ENCODE results near the gene DST. TPM values are rescaled to one million over a fixed set of nuclear protein-coding genes. Genes with fewer than 3 reads are reported as not detected.
"Not testable (repeated sequence)": the region's sequence is repeated elsewhere in the genome, so short reads cannot be mapped to it uniquely, and the experiment has no call there.

DST gene
- total RNA-seq, 1 experiment from 2014 or later, result 26.8 TPM

- DNase-seq (ENCODE audit: low spot score), result no peak
- in situ Hi-C loops (cut with HindIII; ENCODE audit: low sequenced_read_pairs), result no loop called here
Observed at GRCh38 chr6:56667336-56667735, 24.6 kb upstream of the DST start.

- DNase-seq (ENCODE audit: low spot score), result no peak
- in situ Hi-C loops (cut with HindIII; ENCODE audit: low sequenced_read_pairs), result no loop called here
Observed at GRCh38 chr6:56664029-56664428, 21.3 kb upstream of the DST start.

GRCh38 chr6:56663344-56663743, 20.7 kb upstream of the DST start:
- in situ Hi-C loops (cut with HindIII; ENCODE audit: low sequenced_read_pairs), result no loop called here
- DNase-seq (ENCODE audit: low spot score), result no peak

- DNase-seq (ENCODE audit: low spot score); in situ Hi-C loops (cut with HindIII; ENCODE audit: low sequenced_read_pairs): not testable (repeated sequence)
Observed at GRCh38 chr6:56661338-56661737, 18.6 kb upstream of the DST start.

- no peak for DNase-seq (ENCODE audit: low spot score)
- in situ Hi-C loops (cut with HindIII; ENCODE audit: low sequenced_read_pairs), result no loop called here
Observed at GRCh38 chr6:56660381-56660730, 17.7 kb upstream of the DST start.

GRCh38 chr6:56659721-56660380, 17.2 kb upstream of the DST start:
- DNase-seq (ENCODE audit: low spot score), result no peak
- in situ Hi-C loops (cut with HindIII; ENCODE audit: low sequenced_read_pairs), result no loop called here

- no peak for DNase-seq (ENCODE audit: low spot score)
- in situ Hi-C loops (cut with HindIII; ENCODE audit: low sequenced_read_pairs), result no loop called here
Observed at GRCh38 chr6:56658326-56658725, 15.6 kb upstream of the DST start.

GRCh38 chr6:56657354-56657753, 14.7 kb upstream of the DST start:
- in situ Hi-C loops (cut with HindIII; ENCODE audit: low sequenced_read_pairs), result no loop called here
- no peak for DNase-seq (ENCODE audit: low spot score)

- in situ Hi-C loops (cut with HindIII; ENCODE audit: low sequenced_read_pairs), result no loop called here
- no peak for DNase-seq (ENCODE audit: low spot score)
Observed at GRCh38 chr6:56656466-56656865, 13.8 kb upstream of the DST start.

GRCh38 chr6:56655996-56656395, 13.3 kb upstream of the DST start:
- no peak for DNase-seq (ENCODE audit: low spot score)
- in situ Hi-C loops (cut with HindIII; ENCODE audit: low sequenced_read_pairs), result no loop called here

- in situ Hi-C loops (cut with HindIII; ENCODE audit: low sequenced_read_pairs), result no loop called here
- no peak for DNase-seq (ENCODE audit: low spot score)
Observed at GRCh38 chr6:56655249-56655648, 12.6 kb upstream of the DST start.

GRCh38 chr6:56652994-56653393, 10.3 kb upstream of the DST start:
- in situ Hi-C loops (cut with HindIII; ENCODE audit: low sequenced_read_pairs), result no loop called here
- no peak for DNase-seq (ENCODE audit: low spot score)

- DNase-seq (ENCODE audit: low spot score), result no peak
- in situ Hi-C loops (cut with HindIII; ENCODE audit: low sequenced_read_pairs), result no loop called here
Observed at GRCh38 chr6:56652231-56652630, 9.5 kb upstream of the DST start.

- in situ Hi-C loops (cut with HindIII; ENCODE audit: low sequenced_read_pairs), result no loop called here
Observed at GRCh38 chr6:56650191-56650590, 7.5 kb upstream of the DST start.

GRCh38 chr6:56649782-56650181, 7.1 kb upstream of the DST start:
- in situ Hi-C loops (cut with HindIII; ENCODE audit: low sequenced_read_pairs), result no loop called here
- DNase-seq (ENCODE audit: low spot score), result no peak

More at GRCh38 chr6:56650191-56650590, 7.5 kb upstream of the DST start:
- no peak for DNase-seq (ENCODE audit: low spot score)

- in situ Hi-C loops (cut with HindIII; ENCODE audit: low sequenced_read_pairs), result no loop called here
- no peak for DNase-seq (ENCODE audit: low spot score)
Observed at GRCh38 chr6:56649053-56649769, 6.5 kb upstream of the DST start.

GRCh38 chr6:56647172-56647762, 4.6 kb upstream of the DST start:
- in situ Hi-C loops (cut with HindIII; ENCODE audit: low sequenced_read_pairs), result no loop called here
- peak; percentile 32 for DNase-seq (ENCODE audit: low spot score)

- in situ Hi-C loops (cut with HindIII; ENCODE audit: low sequenced_read_pairs), result no loop called here
- DNase-seq (ENCODE audit: low spot score), result no peak
Observed at GRCh38 chr6:56644366-56644765, 1.7 kb upstream of the DST start.

GRCh38 chr6:56643379-56644089, 845 bp upstream of the DST start:
- in situ Hi-C loops (cut with HindIII; ENCODE audit: low sequenced_read_pairs), result no loop called here
- no peak for DNase-seq (ENCODE audit: low spot score)

- in situ Hi-C loops (cut with HindIII; ENCODE audit: low sequenced_read_pairs), result no loop called here
- no peak for DNase-seq (ENCODE audit: low spot score)
Observed at GRCh38 chr6:56640374-56640773, 2.3 kb downstream of the DST start.
